ENCODE data around the gene TUSC2.

The TUSC2 gene

DNA sequence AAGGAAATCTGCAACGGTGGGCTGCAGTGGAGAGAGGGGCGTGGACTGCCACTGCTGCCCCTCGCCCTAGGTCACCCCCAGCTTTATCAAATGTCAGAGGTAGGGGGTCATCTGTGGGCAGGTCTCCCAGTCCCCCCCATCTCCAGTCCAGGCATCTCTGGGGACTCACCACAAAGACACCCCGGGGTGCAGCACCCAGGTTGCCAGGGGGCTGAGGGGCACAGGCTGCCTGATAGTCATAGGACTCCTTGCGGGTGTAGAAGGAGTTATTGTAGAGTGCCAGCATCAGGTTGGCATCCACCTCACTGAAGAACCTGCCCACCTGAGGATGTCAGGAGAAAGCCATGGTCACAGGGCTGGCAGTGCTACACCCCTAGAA lies 37.8 kb upstream of the TUSC2 start:
- Histone ChIP-seq H3K36me3 (ENCODE audit: insufficient read depth, low read length) (no peaks in the 10 kb centered on the region), H3K4me3 (ENCODE audit: low read depth, low read length, poor library complexity, severe bottlenecking) (peak overlapping the region; percentile 66), H3K27ac (ENCODE audit: low read depth, low read length, poor library complexity, severe bottlenecking) (no peak overlapping the region), H3K4me2 (ENCODE audit: low read length) (peak overlapping the region; percentile 97), H3K9me3 (ENCODE audit: low read length) (no peaks in the 10 kb centered on the region), H3K79me2 (ENCODE audit: insufficient read depth, low read length) (no peaks in the 10 kb centered on the region), H2AFZ (ENCODE audit: low read length) (no peak overlapping the region), H3K27me3 (ENCODE audit: insufficient read depth, low read length) (peaks cover 8% of the 10 kb centered on the region), H3F3A (ENCODE audit: insufficient read depth, low read length) (no peaks in the 10 kb centered on the region), H3K4me1 (ENCODE audit: insufficient read depth, low read length, severe bottlenecking) (peaks cover 11% of the 10 kb centered on the region), H4K20me1 (ENCODE audit: insufficient read depth, low read length) (no peaks in the 10 kb centered on the region), H3K9ac (ENCODE audit: low read length) (peak overlapping the region; percentile 69), H3K9me2 (ENCODE audit: low read depth, low read length) (no peaks in the 10 kb centered on the region)
- TF ChIP-seq, protein P1, sequence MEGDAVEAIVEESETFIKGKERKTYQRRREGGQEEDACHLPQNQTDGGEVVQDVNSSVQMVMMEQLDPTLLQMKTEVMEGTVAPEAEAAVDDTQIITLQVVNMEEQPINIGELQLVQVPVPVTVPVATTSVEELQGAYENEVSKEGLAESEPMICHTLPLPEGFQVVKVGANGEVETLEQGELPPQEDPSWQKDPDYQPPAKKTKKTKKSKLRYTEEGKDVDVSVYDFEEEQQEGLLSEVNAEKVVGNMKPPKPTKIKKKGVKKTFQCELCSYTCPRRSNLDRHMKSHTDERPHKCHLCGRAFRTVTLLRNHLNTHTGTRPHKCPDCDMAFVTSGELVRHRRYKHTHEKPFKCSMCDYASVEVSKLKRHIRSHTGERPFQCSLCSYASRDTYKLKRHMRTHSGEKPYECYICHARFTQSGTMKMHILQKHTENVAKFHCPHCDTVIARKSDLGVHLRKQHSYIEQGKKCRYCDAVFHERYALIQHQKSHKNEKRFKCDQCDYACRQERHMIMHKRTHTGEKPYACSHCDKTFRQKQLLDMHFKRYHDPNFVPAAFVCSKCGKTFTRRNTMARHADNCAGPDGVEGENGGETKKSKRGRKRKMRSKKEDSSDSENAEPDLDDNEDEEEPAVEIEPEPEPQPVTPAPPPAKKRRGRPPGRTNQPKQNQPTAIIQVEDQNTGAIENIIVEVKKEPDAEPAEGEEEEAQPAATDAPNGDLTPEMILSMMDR (IDR thresholded peaks at IDR 0.05; ENCODE audit: low read length) = no peak
- TF ChIP-seq EZH2 (IDR thresholded peaks at IDR 0.05; ENCODE audit: borderline replicate concordance, low read length) = no peak

DNA sequence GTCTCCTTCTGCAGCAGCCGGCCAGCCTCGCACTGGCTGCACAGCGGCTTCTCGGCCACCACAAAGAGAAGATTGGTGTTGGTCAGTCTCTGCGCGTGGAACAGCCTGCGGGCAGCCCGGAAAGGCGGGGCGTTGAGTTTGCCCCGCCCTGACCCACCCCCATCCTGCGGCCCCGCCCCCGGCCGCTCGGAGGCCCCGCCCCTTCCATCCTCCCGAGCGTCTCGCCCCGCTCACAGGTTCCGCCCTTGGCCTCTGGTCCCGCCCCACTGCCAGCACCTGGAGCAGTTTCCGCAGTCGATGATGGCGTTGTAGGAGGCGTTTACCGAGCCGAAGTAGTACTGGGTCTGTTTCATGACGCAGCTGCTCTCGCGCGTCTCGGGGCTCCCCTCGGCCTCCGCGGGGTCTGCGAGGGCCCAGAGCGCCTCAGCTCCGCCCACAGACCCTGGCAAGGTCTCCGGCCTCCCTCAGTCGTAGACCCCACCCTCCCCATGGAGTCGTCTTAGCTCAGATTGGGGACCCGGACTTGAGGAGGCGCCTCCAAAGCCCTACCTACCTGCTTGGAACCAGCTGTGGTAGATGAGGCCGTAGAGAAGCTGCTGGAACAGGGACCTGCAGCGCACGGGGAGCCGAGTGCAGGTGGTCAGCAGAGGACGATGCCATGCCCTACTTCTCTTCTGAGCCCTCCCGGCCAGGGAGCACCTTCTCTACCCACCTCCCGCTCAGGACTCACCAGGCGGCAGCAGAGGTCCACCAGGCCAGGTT lies 37.2 kb upstream of the TUSC2 start:
- peaks cover 6% of the 10 kb centered on the region for H3K27me3 ChIP-seq (ENCODE audit: insufficient read depth, low read length)
- no peaks in the 10 kb centered on the region for H4K20me1 ChIP-seq (ENCODE audit: insufficient read depth, low read length)
- H3K36me3 ChIP-seq (ENCODE audit: insufficient read depth, low read length) = no peaks in the 10 kb centered on the region
- H3K9me3 ChIP-seq (ENCODE audit: low read length) = no peaks in the 10 kb centered on the region
- H3K9ac ChIP-seq (ENCODE audit: low read length) = peak overlapping the region; percentile 69
- no peak overlapping the region for H2AFZ ChIP-seq (ENCODE audit: low read length)
- no peaks in the 10 kb centered on the region for H3F3A ChIP-seq (ENCODE audit: insufficient read depth, low read length)
- H3K4me2 ChIP-seq (ENCODE audit: low read length) = peak overlapping the region; percentile 97
- H3K4me3 ChIP-seq (ENCODE audit: low read depth, low read length, poor library complexity, severe bottlenecking) = peak overlapping the region; percentile 66
- H3K79me2 ChIP-seq (ENCODE audit: insufficient read depth, low read length) = no peaks in the 10 kb centered on the region
- H3K4me1 ChIP-seq (ENCODE audit: insufficient read depth, low read length, severe bottlenecking) = peaks cover 11% of the 10 kb centered on the region
- no peak for TF ChIP-seq EZH2 (IDR thresholded peaks at IDR 0.05; ENCODE audit: borderline replicate concordance, low read length)
- TF ChIP-seq, protein P1 (IDR thresholded peaks at IDR 0.05; ENCODE audit: low read length) = peak; percentile 18; the same call in 1 of the 2 replicates
- H3K27ac ChIP-seq (ENCODE audit: low read depth, low read length, poor library complexity, severe bottlenecking) = no peak overlapping the region
- no peaks in the 10 kb centered on the region for H3K9me2 ChIP-seq (ENCODE audit: low read depth, low read length)

DNA sequence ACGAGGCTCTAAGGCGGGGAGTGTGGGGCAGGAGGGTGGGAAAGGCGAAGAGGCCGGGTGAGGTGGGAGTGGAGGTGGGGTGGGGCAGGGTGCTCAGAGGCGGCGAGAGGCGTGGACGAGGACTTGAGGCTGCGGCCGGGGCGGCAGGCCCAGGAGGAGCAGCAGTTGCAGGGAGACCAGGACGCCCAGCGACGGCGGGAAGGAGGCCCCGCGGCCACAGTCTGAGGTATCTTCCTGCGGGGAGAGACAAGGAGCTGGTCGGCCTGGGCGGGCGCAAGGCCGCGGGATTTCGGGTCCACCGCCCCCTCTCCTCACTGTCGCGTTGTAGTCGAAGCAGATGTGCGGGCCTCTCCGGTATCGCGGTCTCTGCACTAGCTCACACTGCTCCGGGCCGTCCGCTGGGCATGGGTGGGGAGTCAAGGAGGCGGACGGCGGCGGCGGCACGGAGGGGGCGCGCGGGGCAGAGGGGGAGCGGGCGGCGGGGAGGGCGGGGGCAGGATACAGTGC lies 36.6 kb upstream of the TUSC2 start:
- no peaks in the 10 kb centered on the region for H3F3A ChIP-seq (ENCODE audit: insufficient read depth, low read length)
- H3K9me2 ChIP-seq (ENCODE audit: low read depth, low read length) = no peaks in the 10 kb centered on the region
- peak overlapping the region; percentile 59 for H3K4me2 ChIP-seq (ENCODE audit: low read length)
- H3K27me3 ChIP-seq (ENCODE audit: insufficient read depth, low read length) = peaks cover 1% of the 10 kb centered on the region
- H3K36me3 ChIP-seq (ENCODE audit: insufficient read depth, low read length) = no peaks in the 10 kb centered on the region
- H3K9me3 ChIP-seq (ENCODE audit: low read length) = no peaks in the 10 kb centered on the region
- no peaks in the 10 kb centered on the region for H4K20me1 ChIP-seq (ENCODE audit: insufficient read depth, low read length)
- no peak overlapping the region for H2AFZ ChIP-seq (ENCODE audit: low read length)
- peaks cover 17% of the 10 kb centered on the region for H3K4me1 ChIP-seq (ENCODE audit: insufficient read depth, low read length, severe bottlenecking)
- H3K4me3 ChIP-seq (ENCODE audit: low read depth, low read length, poor library complexity, severe bottlenecking) = peak overlapping the region; percentile 66
- H3K79me2 ChIP-seq (ENCODE audit: insufficient read depth, low read length) = no peaks in the 10 kb centered on the region
- H3K9ac ChIP-seq (ENCODE audit: low read length) = peak overlapping the region; percentile 37; the same call in 1 of the 2 replicates
- H3K27ac ChIP-seq (ENCODE audit: low read depth, low read length, poor library complexity, severe bottlenecking) = no peak overlapping the region
- TF ChIP-seq, protein P1 (IDR thresholded peaks at IDR 0.05; ENCODE audit: low read length) = no peak
- TF ChIP-seq EZH2 (IDR thresholded peaks at IDR 0.05; ENCODE audit: borderline replicate concordance, low read length) = no peak
